AG04449 (cell line): ENCODE measurements around the gene EHD2.

Experiments
- CTCF ChIA-PET: fragments of 350-600 bp; formaldehyde crosslinking; extraction: SDS; loops from one replicate; lab custom pipeline; 2021; ENCODE audit warnings: antibody characterized with exemption; lab: Yijun Ruan, JAX
- POLR2A ChIA-PET: fragments of 400-600, 350-600 bp; formaldehyde crosslinking; extraction: SDS; loops from one replicate; lab custom pipeline; 2020; ENCODE audit warnings: antibody characterized with exemption, inconsistent platforms; lab: Yijun Ruan, JAX
- DNase-seq: peaks from one replicate; pipeline ENCODE4 v3.0.0-alpha.2; 2010; ENCODE audit warnings: low read depth, low spot score
- H3K4me3 ChIP-seq: 2 replicates; pipeline ENCODE4 v1.5.1; 2011; ENCODE audit warnings: low read depth, mild to moderate bottlenecking, control low read depth, low read length
- TF ChIP-seq, protein P1 (sequence below): IDR thresholded peaks from one replicate; pipeline ENCODE4 v1.5.1; 2011; ENCODE audit warnings: mild to moderate bottlenecking, moderate library complexity, low read length, control low read depth, inconsistent platforms; ENCODE audit not compliant: insufficient read depth; ENCODE audit errors: missing control alignments

Gene EHD2

DNA sequence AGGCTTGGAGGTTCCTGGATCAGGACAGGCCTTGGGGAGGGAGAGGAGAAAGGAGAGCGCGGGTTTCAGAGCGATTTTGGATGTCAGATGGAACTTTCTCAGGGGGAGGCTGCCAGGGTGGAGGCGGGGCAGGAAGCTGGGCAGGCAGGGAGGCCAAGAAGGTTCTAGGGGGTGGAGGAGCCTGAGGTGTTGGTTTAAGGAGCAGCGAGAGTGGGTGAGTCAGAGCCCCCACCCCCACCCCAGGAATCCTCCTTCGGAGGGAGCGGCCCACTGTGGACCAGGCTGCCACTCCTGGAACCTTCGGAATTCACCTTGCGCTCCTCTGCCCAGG is 16.2 kb downstream of the EHD2 start:
- H3K4me3 ChIP-seq = no peak overlapping the region; the same call in 1 of the 2 replicates

DNA sequence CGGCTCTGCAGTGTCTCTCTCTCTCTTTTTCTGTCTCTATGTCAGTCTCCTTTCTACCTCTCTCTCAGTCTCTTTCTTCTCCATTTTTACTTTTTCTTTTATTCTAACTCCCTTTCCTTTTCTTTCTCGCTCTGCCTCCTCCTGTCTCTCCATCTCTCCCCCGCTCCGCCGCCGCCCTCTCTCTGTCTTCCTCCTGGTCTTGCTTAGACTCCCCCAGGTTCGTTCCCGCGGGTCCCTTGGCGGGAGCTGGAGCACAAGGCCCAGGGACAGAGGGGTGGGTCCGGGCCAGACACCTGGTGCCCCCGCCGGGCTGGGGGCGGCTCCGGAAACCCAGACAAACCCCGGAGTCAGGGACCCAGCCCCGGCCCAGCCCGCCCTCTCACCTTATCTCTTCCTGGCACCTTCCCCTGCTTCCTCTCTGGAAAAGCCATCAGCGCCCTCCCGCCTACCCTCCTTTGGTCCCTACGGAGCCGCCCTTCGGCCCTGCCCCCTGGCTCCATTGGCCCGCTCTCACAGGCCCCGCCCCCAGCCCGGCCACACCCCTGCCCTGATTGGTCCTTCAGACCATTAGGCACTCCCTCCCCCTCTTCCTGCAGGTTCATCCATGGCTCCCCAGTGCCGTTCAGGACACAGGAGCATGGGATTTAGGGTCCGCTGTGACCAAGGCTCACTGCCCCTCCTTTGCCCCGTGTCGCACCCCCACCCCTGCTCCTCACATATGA is 16.7 kb downstream of the EHD2 start:
- TF ChIP-seq, protein P1, sequence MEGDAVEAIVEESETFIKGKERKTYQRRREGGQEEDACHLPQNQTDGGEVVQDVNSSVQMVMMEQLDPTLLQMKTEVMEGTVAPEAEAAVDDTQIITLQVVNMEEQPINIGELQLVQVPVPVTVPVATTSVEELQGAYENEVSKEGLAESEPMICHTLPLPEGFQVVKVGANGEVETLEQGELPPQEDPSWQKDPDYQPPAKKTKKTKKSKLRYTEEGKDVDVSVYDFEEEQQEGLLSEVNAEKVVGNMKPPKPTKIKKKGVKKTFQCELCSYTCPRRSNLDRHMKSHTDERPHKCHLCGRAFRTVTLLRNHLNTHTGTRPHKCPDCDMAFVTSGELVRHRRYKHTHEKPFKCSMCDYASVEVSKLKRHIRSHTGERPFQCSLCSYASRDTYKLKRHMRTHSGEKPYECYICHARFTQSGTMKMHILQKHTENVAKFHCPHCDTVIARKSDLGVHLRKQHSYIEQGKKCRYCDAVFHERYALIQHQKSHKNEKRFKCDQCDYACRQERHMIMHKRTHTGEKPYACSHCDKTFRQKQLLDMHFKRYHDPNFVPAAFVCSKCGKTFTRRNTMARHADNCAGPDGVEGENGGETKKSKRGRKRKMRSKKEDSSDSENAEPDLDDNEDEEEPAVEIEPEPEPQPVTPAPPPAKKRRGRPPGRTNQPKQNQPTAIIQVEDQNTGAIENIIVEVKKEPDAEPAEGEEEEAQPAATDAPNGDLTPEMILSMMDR = no peak
- ChIA-PET CTCF (interaction anchor here (1.2 kb wide), 1 partner anchor 11 kb away, joined by 3 read pairs; no protein-coding TSS in a partner anchor), POLR2A (interaction anchor here (0.8 to 2.1 kb wide), 7 partner anchors 8 to 19 kb away, joined by 3 to 17 read pairs (median 5); partner anchors contain the start of gene EHD2)
- no peak for DNase-seq
- H3K4me3 ChIP-seq = no peak overlapping the region

More for the DNA sequence above, 16.2 kb downstream of the EHD2 start:
- ChIA-PET POLR2A (interaction anchor here (0.8 to 2.1 kb wide), 7 partner anchors 8 to 19 kb away, joined by 3 to 17 read pairs (median 5); partner anchors contain the start of gene EHD2), CTCF (interaction anchor here (1.2 kb wide), 1 partner anchor 10 kb away, joined by 3 read pairs; no protein-coding TSS in a partner anchor)
- DNase-seq = no peak
- TF ChIP-seq, protein P1 = no peak

DNA sequence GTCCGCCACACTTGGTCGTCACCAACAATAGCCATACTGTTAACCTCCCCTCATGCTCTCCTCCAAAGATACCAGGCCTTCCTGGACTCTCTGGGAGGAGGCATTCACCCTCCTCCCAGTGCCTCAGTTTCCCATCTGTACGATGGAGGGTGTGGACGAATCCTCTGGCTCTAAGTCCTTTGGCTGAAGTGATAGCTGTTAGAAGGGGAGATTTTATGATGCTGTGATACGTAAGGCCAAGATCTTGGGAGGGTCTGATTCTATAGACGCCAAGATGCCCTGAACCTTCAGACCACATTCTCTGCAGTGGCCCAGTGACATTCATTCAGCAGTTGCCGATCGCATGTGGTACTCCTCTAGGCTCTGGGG is 17.3 kb downstream of the EHD2 start:
- no peak for DNase-seq
- H3K4me3 ChIP-seq = no peak overlapping the region
- CTCF ChIA-PET = interaction anchor here (0.6 kb wide), 1 partner anchor 52 kb away, joined by 4 read pairs; no protein-coding TSS in a partner anchor
- TF ChIP-seq, protein P1 = no peak
- POLR2A ChIA-PET = interaction anchor here (1.6 to 2.1 kb wide), 3 partner anchors 7 to 14 kb away, joined by 5 to 17 read pairs (median 5); no protein-coding TSS in a partner anchor

DNA sequence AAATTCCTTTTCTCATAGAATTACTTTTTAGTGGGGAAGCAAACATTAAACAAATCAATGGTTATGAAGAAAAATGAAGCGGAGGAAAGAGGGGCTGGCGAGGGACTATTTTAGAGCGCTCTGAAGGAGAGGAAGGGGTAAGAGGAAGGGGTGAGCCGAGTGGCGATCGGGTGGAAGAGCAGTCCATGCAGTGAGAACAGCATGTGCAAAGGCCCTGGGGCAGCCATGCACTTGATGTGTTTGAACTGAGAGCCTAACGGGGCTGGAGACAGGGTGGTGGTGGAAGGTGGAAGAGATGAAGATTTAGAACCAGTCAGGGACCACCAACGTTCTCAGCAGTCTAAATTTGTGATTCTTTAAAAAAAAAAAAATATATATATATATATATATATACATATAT is 17.7 kb downstream of the EHD2 start:
- ChIA-PET CTCF (interaction anchor here (0.6 to 3.8 kb wide), 2 partner anchors 13 to 51 kb away, joined by 4 to 14 read pairs; no protein-coding TSS in a partner anchor), POLR2A (no interaction called here)
- TF ChIP-seq, protein P1 = no peak
- no peak overlapping the region for H3K4me3 ChIP-seq
- DNase-seq = no peak

DNA sequence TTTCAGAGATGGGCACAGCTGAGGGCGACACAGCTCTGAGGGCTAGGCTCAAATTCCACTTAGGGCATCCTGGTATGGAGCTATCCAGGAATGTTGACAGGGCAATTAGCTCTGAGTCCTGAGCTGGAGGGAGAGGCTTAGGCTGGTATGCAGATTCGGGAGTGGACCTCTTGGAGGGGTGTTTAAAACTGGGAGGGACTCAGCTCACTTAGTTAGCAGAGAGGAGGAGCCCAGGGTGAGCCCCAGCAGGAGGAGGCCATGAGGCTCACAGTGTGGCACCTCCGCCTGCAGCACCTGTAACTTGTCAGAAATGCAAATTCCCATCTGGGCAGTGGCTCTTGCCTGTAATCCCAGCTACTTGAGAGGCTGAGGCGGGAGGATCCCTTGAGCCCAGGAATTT is 21.9 kb downstream of the EHD2 start:
- ChIA-PET CTCF (interaction anchor here (0.7 to 2.5 kb wide), 3 partner anchors 8 to 22 kb away, joined by 3 to 10 read pairs (median 7); partner anchors contain the start of gene EHD2), POLR2A (interaction anchor here (0.6 to 2.1 kb wide), 5 partner anchors 9 to 22 kb away, joined by 3 to 12 read pairs (median 5); no protein-coding TSS in a partner anchor)
- TF ChIP-seq, protein P1 = no peak
- no peak overlapping the region for H3K4me3 ChIP-seq
- no peak for DNase-seq
